GM21717 (cell line): ENCODE results near the gene DNMT3B.
"Not testable (repeated sequence)": the region's sequence is repeated elsewhere in the genome, so short reads cannot be mapped to it uniquely, and the experiment has no call there.

Source experiments
- ATAC-seq: cut with Tn5 transposase; IDR thresholded peaks from one replicate; pipeline ENCODE4 v1.9.1; 2021; ENCODE audit warnings: mild to moderate bottlenecking, moderate library complexity; ENCODE audit not compliant: unreplicated experiment

Gene DNMT3B

GRCh38 chr20:32762754-32763201 is 593 bp downstream of the DNMT3B start:
- ATAC-seq = no peak

- ATAC-seq = no peak
These were observed 1.2 kb downstream of the DNMT3B start for GRCh38 chr20:32763202-32764004.

- ATAC-seq = no peak
These were observed 2.1 kb downstream of the DNMT3B start for GRCh38 chr20:32764005-32764960.

GRCh38 chr20:32765230-32765875 is 3.2 kb downstream of the DNMT3B start:
- not testable (repeated sequence) for ATAC-seq

GRCh38 chr20:32767418-32768198 is 5.4 kb downstream of the DNMT3B start:
- no peak for ATAC-seq

GRCh38 chr20:32772046-32772445 is 9.9 kb downstream of the DNMT3B start:
- no peak for ATAC-seq

- ATAC-seq = no peak
These were observed 11.0 kb downstream of the DNMT3B start for GRCh38 chr20:32773223-32773622.

GRCh38 chr20:32773855-32774254 is 11.7 kb downstream of the DNMT3B start:
- no peak for ATAC-seq

GRCh38 chr20:32775336-32775991 is 13.3 kb downstream of the DNMT3B start:
- no peak for ATAC-seq

GRCh38 chr20:32777177-32777956 is 15.2 kb downstream of the DNMT3B start:
- no peak for ATAC-seq

GRCh38 chr20:32779500-32780211 is 17.5 kb downstream of the DNMT3B start:
- no peak for ATAC-seq

GRCh38 chr20:32780278-32780677 is 18.1 kb downstream of the DNMT3B start:
- no peak for ATAC-seq

- no peak for ATAC-seq
These were observed 18.8 kb downstream of the DNMT3B start for GRCh38 chr20:32780749-32781655.

GRCh38 chr20:32784369-32785080 is 22.3 kb downstream of the DNMT3B start:
- no peak for ATAC-seq

- ATAC-seq = no peak
These were observed 24.0 kb downstream of the DNMT3B start for GRCh38 chr20:32786059-32786760.

GRCh38 chr20:32787168-32787567 is 25.0 kb downstream of the DNMT3B start:
- no peak for ATAC-seq
